Stimulated activated naive CD8-positive, alpha-beta T cell treated with anti-CD3 and anti-CD28 coated beads, Interleukin-15, amount 100 ng/mL, for 72 hours (primary cell): ENCODE results near the gene ATXN3L.

ENCODE experiments used
- ATAC-seq: fragments of 150-1000 bp; cut with Tn5 transposase; 2 replicates; pipeline ENCODE4 v1.10.0; 2021; ENCODE audit warnings: mild to moderate bottlenecking, moderate library complexity
- DNase-seq, 2 donors: peaks; one replicate each; pipeline ENCODE4 v3.0.0; 2021 to 2022
- H3K27ac Mint-ChIP-seq, 2 donors: one replicate each; pipeline ENCODE4 v1.8.0; 2022; ENCODE audit warnings: mild to moderate bottlenecking in 2 of 2, mixed read lengths in 2 of 2, moderate library complexity in 2 of 2
- H3K27me3 Mint-ChIP-seq: one replicate; pipeline ENCODE4 v1.8.0; 2022; ENCODE audit warnings: mixed read lengths
- H3K4me1 Mint-ChIP-seq: one replicate; pipeline ENCODE4 v1.8.0; 2022; ENCODE audit warnings: mild to moderate bottlenecking, mixed read lengths
- H3K4me3 Mint-ChIP-seq, 2 donors: one replicate each; pipeline ENCODE4 v1.8.0; 2022; ENCODE audit warnings: mild to moderate bottlenecking in 2 of 2, mixed read lengths in 2 of 2, moderate library complexity in 1 of 2
- H3K9me3 Mint-ChIP-seq, 2 donors: one replicate each; pipeline ENCODE4 v1.8.0; 2022; ENCODE audit warnings: mixed read lengths in 2 of 2

ATXN3L gene

GRCh38 chrX:13285693-13286092, 34.2 kb downstream of the ATXN3L start:
- H3K27me3 Mint-ChIP-seq = no peaks in the 10 kb centered on the region
- ATAC-seq (no peak), DNase-seq (no peak)
- no peak overlapping the region for H3K4me3 Mint-ChIP-seq
- peaks cover 0 to 5% of the 10 kb centered on the region in 2 donors for H3K9me3 Mint-ChIP-seq
- H3K4me1 Mint-ChIP-seq = no peaks in the 10 kb centered on the region
- no peak overlapping the region for H3K27ac Mint-ChIP-seq

- no peak for DNase-seq
- Mint-ChIP-seq H3K27me3 (no peaks in the 10 kb centered on the region), H3K27ac (no peak overlapping the region), H3K9me3 (peaks cover 0 to 5% of the 10 kb centered on the region in 2 donors), H3K4me1 (no peaks in the 10 kb centered on the region), H3K4me3 (no peak overlapping the region)
- ATAC-seq = no peak
Measured at GRCh38 chrX:13285229-13285628, 34.6 kb downstream of the ATXN3L start.

- H3K27ac Mint-ChIP-seq = peak overlapping the region in 1 of 2 donors; percentile 72
- H3K4me1 Mint-ChIP-seq = no peaks in the 10 kb centered on the region
- DNase-seq (no peak), ATAC-seq (no peak)
- peaks cover 0 to 5% of the 10 kb centered on the region in 2 donors for H3K9me3 Mint-ChIP-seq
- H3K27me3 Mint-ChIP-seq = no peaks in the 10 kb centered on the region
- H3K4me3 Mint-ChIP-seq = no peak overlapping the region
Measured at GRCh38 chrX:13284570-13284969, 35.3 kb downstream of the ATXN3L start.

GRCh38 chrX:13283950-13284546, 35.8 kb downstream of the ATXN3L start:
- Mint-ChIP-seq H3K9me3 (peaks cover 0 to 5% of the 10 kb centered on the region in 2 donors), H3K4me3 (no peak overlapping the region), H3K27me3 (no peaks in the 10 kb centered on the region), H3K4me1 (no peaks in the 10 kb centered on the region), H3K27ac (no peak overlapping the region)
- DNase-seq (no peak), ATAC-seq (no peak)

GRCh38 chrX:13283512-13283911, 36.3 kb downstream of the ATXN3L start:
- no peak for DNase-seq

GRCh38 chrX:13281289-13281688, 38.6 kb downstream of the ATXN3L start:
- ATAC-seq (no peak), DNase-seq (no peak)
- H3K27me3 Mint-ChIP-seq = no peaks in the 10 kb centered on the region

More at GRCh38 chrX:13283512-13283911, 36.3 kb downstream of the ATXN3L start:
- ATAC-seq = no peak
- H3K9me3 Mint-ChIP-seq = peaks cover 0 to 5% of the 10 kb centered on the region in 2 donors
- no peak overlapping the region for H3K4me3 Mint-ChIP-seq
- no peaks in the 10 kb centered on the region for H3K4me1 Mint-ChIP-seq
- no peaks in the 10 kb centered on the region for H3K27me3 Mint-ChIP-seq
- no peak overlapping the region for H3K27ac Mint-ChIP-seq

GRCh38 chrX:13279279-13280018, 40.4 kb downstream of the ATXN3L start:
- Mint-ChIP-seq H3K9me3 (no peaks in the 10 kb centered on the region), H3K27ac (no peak overlapping the region), H3K27me3 (no peaks in the 10 kb centered on the region), H3K4me3 (no peak overlapping the region), H3K4me1 (no peaks in the 10 kb centered on the region)
- DNase-seq (no peak), ATAC-seq (no peak)

More at GRCh38 chrX:13281289-13281688, 38.6 kb downstream of the ATXN3L start:
- Mint-ChIP-seq H3K27ac (no peak overlapping the region), H3K4me1 (no peaks in the 10 kb centered on the region), H3K4me3 (no peak overlapping the region), H3K9me3 (peaks cover 0 to 5% of the 10 kb centered on the region in 2 donors)

- DNase-seq (no peak), ATAC-seq (no peak)
- no peak overlapping the region for H3K27ac Mint-ChIP-seq
- no peaks in the 10 kb centered on the region for H3K9me3 Mint-ChIP-seq
- H3K4me3 Mint-ChIP-seq = no peak overlapping the region
- no peaks in the 10 kb centered on the region for H3K4me1 Mint-ChIP-seq
- H3K27me3 Mint-ChIP-seq = no peaks in the 10 kb centered on the region
Measured at GRCh38 chrX:13277539-13277938, 42.3 kb downstream of the ATXN3L start.

- DNase-seq (no peak), ATAC-seq (no peak)
- Mint-ChIP-seq H3K27ac (no peak overlapping the region), H3K4me3 (no peak overlapping the region), H3K27me3 (no peaks in the 10 kb centered on the region), H3K4me1 (no peaks in the 10 kb centered on the region), H3K9me3 (no peaks in the 10 kb centered on the region)
Measured at GRCh38 chrX:13276991-13277390, 42.9 kb downstream of the ATXN3L start.

GRCh38 chrX:13275031-13275430, 44.8 kb downstream of the ATXN3L start:
- Mint-ChIP-seq H3K27ac (no peak overlapping the region), H3K27me3 (no peaks in the 10 kb centered on the region), H3K9me3 (no peaks in the 10 kb centered on the region), H3K4me1 (no peaks in the 10 kb centered on the region), H3K4me3 (no peak overlapping the region)
- DNase-seq (no peak), ATAC-seq (no peak)

- H3K4me3 Mint-ChIP-seq = no peak overlapping the region
- ATAC-seq = no peak
- no peaks in the 10 kb centered on the region for H3K4me1 Mint-ChIP-seq
- no peak for DNase-seq
- H3K27ac Mint-ChIP-seq = no peak overlapping the region
- H3K9me3 Mint-ChIP-seq = no peaks in the 10 kb centered on the region
- H3K27me3 Mint-ChIP-seq = no peaks in the 10 kb centered on the region
Measured at GRCh38 chrX:13272426-13272825, 47.4 kb downstream of the ATXN3L start.

- Mint-ChIP-seq H3K9me3 (no peaks in the 10 kb centered on the region), H3K27me3 (no peaks in the 10 kb centered on the region), H3K4me3 (no peak overlapping the region), H3K27ac (no peak overlapping the region), H3K4me1 (no peaks in the 10 kb centered on the region)
- ATAC-seq (no peak), DNase-seq (no peak)
Measured at GRCh38 chrX:13271511-13271910, 48.3 kb downstream of the ATXN3L start.

GRCh38 chrX:13270360-13270759, 49.5 kb downstream of the ATXN3L start:
- Mint-ChIP-seq H3K4me3 (no peak overlapping the region), H3K9me3 (no peaks in the 10 kb centered on the region), H3K27ac (no peak overlapping the region), H3K27me3 (no peaks in the 10 kb centered on the region), H3K4me1 (no peaks in the 10 kb centered on the region)
- ATAC-seq (no peak), DNase-seq (no peak)

- no peak for DNase-seq
- no peaks in the 10 kb centered on the region for H3K27me3 Mint-ChIP-seq
- no peaks in the 10 kb centered on the region for H3K9me3 Mint-ChIP-seq
Measured at GRCh38 chrX:13268874-13269273, 51.0 kb downstream of the ATXN3L start.

More at GRCh38 chrX:13268874-13269273, 51.0 kb downstream of the ATXN3L start:
- H3K4me1 Mint-ChIP-seq = peaks cover 1% of the 10 kb centered on the region
- ATAC-seq = no peak
- no peak overlapping the region for H3K27ac Mint-ChIP-seq
- H3K4me3 Mint-ChIP-seq = no peak overlapping the region
